ENCODE data around the gene GPR108. TPM values are rescaled to one million over a fixed set of nuclear protein-coding genes. Genes with fewer than 3 reads are reported as not detected.

GPR108 gene
- total and polyA plus RNA-seq, 2 of the 8 experiments (the other 6 are each of a cell fraction or from before 2014, with no cell fraction given) = 34.9 to 46.0 TPM

DNA sequence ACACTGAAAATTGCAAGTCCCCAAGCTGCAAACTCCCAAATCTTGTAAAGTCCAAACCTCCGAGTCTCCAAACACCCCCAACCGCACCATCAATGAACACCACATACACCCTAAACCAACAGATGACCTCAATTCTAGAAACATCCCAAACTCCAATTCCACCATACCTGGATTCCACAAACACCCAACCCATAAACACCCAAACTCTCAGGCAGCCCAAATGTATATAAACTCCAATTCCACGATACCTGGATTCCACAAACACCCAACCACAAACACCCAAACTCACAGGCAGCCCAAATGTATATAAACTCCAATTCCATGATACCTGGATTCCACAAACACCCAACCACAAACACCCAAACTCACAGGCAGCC lies 17.4 kb downstream of the GPR108 start:
- H3K56ac ChIP-seq (replicated peaks; ENCODE audit: insufficient read length, low read depth, low read length) = no peak overlapping the region
- no peak for DNase-seq (ENCODE audit: low read depth in 1 of 2, low spot score in 2 of 2)
- FAIRE-seq = no peak
- 92% methylated on average over 3 of the region's 3 CpGs; no CpG with 5 or more reads in 1 of the 2 experiments for WGBS, 2 experiments (ENCODE audit: extremely low coverage in 1 of 2, insufficient coverage in 1 of 2, insufficient read length in 1 of 2, insufficient replicate concordance in 2 of 2, low coverage in 1 of 2, low lambda C conversion rate in 2 of 2, missing lambda C conversion rate in 1 of 2)
- H4K5ac ChIP-seq (ENCODE audit: insufficient read length, low read depth, low read length) = no peak overlapping the region
- POLR2A ChIA-PET (ENCODE audit: partially characterized antibody) = no interaction called here
- no peak overlapping the region for H2AFZ ChIP-seq (ENCODE audit: low read length)
- H3K9me3 ChIP-seq (ENCODE audit: insufficient read depth in 2 of 2, low read depth in 1 of 2, low read length in 1 of 2) = no peaks in the 10 kb centered on the region
- peaks cover 0 to 6% of the 10 kb centered on the region in 2 experiments for H4K20me1 ChIP-seq (replicated peaks in 1 of 2; ENCODE audit: control insufficient read depth in 1 of 2, insufficient read depth in 2 of 2, low read length in 2 of 2)
- H4K91ac ChIP-seq (replicated peaks; ENCODE audit: insufficient read length, low read length) = no peak overlapping the region
- H4K8ac ChIP-seq (ENCODE audit: extremely low read depth, insufficient read depth, low read length) = no peak overlapping the region
- no peak overlapping the region for H2BK12ac ChIP-seq (ENCODE audit: low read depth, low read length)
- H2BK5ac ChIP-seq (ENCODE audit: low read depth, low read length) = no peak overlapping the region
- no peaks in the 10 kb centered on the region; a peak in 1 of 7 replicates for H3K27me3 ChIP-seq (replicated peaks in 1 of 4; ENCODE audit: control insufficient read depth in 3 of 4, extremely low read depth in 1 of 4, insufficient read depth in 3 of 4, low read length in 3 of 4)
- no peak overlapping the region for H3K27ac ChIP-seq (ENCODE audit: low read depth, low read length)
- no peak overlapping the region for H2AK5ac ChIP-seq (ENCODE audit: low read depth, low read length)
- H3K4me2 ChIP-seq (ENCODE audit: insufficient read depth in 1 of 2, low read depth in 2 of 2, low read length in 2 of 2) = no peak overlapping the region
- no peak overlapping the region for H3K9ac ChIP-seq (replicated peaks in 1 of 4; ENCODE audit: extremely low read depth in 1 of 4, low read depth in 3 of 4, low read length in 3 of 4)
- H3K14ac ChIP-seq (ENCODE audit: insufficient read length) = no peak overlapping the region
- H3K4me1 ChIP-seq (replicated peaks in 1 of 4; ENCODE audit: control insufficient read depth in 3 of 4, insufficient read depth in 4 of 4, low read length in 3 of 4) = peaks cover 0 to 12% (median 5%) of the 10 kb centered on the region in 4 experiments; a peak in 4 of 7 replicates
- H3K4me3 ChIP-seq (ENCODE audit: extremely low read depth in 1 of 4, insufficient read depth in 2 of 4, low read depth in 3 of 4, low read length in 4 of 4) = no peak overlapping the region
- no peak overlapping the region for H2BK120ac ChIP-seq (replicated peaks; ENCODE audit: low read depth, low read length)
- CTCF ChIA-PET (ENCODE audit: partially characterized antibody) = interaction anchor here (7.2 kb wide), 1 partner anchor 17 kb away, joined by 31 read pairs; the partner anchor contains the start of gene GPR108
- no peak overlapping the region for H3K18ac ChIP-seq (ENCODE audit: extremely low read depth, low read length)
- no peak overlapping the region for H3K23ac ChIP-seq (ENCODE audit: insufficient read length)
- H2BK15ac ChIP-seq (ENCODE audit: low read length) = no peak overlapping the region
- H3K4ac ChIP-seq (replicated peaks; ENCODE audit: insufficient read length, low read depth, low read length) = no peak overlapping the region
- no peaks in the 10 kb centered on the region; a peak in 1 of 8 replicates for H3K36me3 ChIP-seq (ENCODE audit: control insufficient read depth in 2 of 4, insufficient read depth in 4 of 4, low read length in 3 of 4)
- no peak overlapping the region for H2BK20ac ChIP-seq (ENCODE audit: low read length)
- no peaks in the 10 kb centered on the region; a peak in 1 of 4 replicates for H3K79me2 ChIP-seq (ENCODE audit: control insufficient read depth in 1 of 2, insufficient read depth in 2 of 2, low read length in 2 of 2)
- H3K23me2 ChIP-seq (ENCODE audit: low read depth, low read length) = peaks cover 10% of the 10 kb centered on the region
- no peaks in the 10 kb centered on the region for H3K79me1 ChIP-seq (ENCODE audit: low read depth, low read length)
- TF ChIP-seq NRF1 (IDR thresholded peaks at IDR 0.05; ENCODE audit: low read depth, low read length) (no peak), MAFK (IDR thresholded peaks at IDR 0.05; ENCODE audit: low read depth, low read length) (no peak), BACH1 (IDR thresholded peaks at IDR 0.05; ENCODE audit: low read length) (no peak), SP1 (IDR thresholded peaks at IDR 0.05; ENCODE audit: low read depth, low read length) (no peak), CTBP2 (IDR thresholded peaks at IDR 0.05; ENCODE audit: borderline replicate concordance, insufficient read depth, insufficient read length, low read length) (no peak), SP2 (IDR thresholded peaks at IDR 0.05; ENCODE audit: low read length) (no peak), TAF1 (IDR thresholded peaks at IDR 0.05; ENCODE audit: low read depth, low read length) (no peak), ASH2L (IDR thresholded peaks at IDR 0.05; ENCODE audit: low read length) (no peak), SAP30 (IDR thresholded peaks at IDR 0.05; ENCODE audit: insufficient read depth, insufficient replicate concordance, low read length) (no peak), SP4 (IDR thresholded peaks at IDR 0.05; ENCODE audit: low read length) (no peak), TEAD4 (IDR thresholded peaks at IDR 0.05; ENCODE audit: low read depth, low read length) (no peak)
- TF ChIP-seq, protein P1, sequence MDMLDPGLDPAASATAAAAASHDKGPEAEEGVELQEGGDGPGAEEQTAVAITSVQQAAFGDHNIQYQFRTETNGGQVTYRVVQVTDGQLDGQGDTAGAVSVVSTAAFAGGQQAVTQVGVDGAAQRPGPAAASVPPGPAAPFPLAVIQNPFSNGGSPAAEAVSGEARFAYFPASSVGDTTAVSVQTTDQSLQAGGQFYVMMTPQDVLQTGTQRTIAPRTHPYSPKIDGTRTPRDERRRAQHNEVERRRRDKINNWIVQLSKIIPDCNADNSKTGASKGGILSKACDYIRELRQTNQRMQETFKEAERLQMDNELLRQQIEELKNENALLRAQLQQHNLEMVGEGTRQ (IDR thresholded peaks at IDR 0.05; ENCODE audit: low read length) = no peak
- TF ChIP-seq, protein P2, sequence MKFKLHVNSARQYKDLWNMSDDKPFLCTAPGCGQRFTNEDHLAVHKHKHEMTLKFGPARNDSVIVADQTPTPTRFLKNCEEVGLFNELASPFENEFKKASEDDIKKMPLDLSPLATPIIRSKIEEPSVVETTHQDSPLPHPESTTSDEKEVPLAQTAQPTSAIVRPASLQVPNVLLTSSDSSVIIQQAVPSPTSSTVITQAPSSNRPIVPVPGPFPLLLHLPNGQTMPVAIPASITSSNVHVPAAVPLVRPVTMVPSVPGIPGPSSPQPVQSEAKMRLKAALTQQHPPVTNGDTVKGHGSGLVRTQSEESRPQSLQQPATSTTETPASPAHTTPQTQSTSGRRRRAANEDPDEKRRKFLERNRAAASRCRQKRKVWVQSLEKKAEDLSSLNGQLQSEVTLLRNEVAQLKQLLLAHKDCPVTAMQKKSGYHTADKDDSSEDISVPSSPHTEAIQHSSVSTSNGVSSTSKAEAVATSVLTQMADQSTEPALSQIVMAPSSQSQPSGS (IDR thresholded peaks at IDR 0.05; ENCODE audit: low read length) = no peak
